Psoas muscle (tissue), 8 donors: Measurements from ENCODE around the gene LIG3. TPM values are rescaled to one million over a fixed set of nuclear protein-coding genes. Genes with fewer than 3 reads are reported as not detected.
A peak's percentile ranks its signal among the peaks of the same experiment; 100 is the strongest.

Source experiments
- ATAC-seq, 4 donors: fragments of 200-7000 bp; cut with Tn5 transposase; one replicate each; pipeline ENCODE4 v1.9.1; 2020; ENCODE audit warnings: moderate library complexity in 3 of 4, mild to moderate bottlenecking in 2 of 4
- DNase-seq, 2 donors: peaks; one replicate each; pipeline ENCODE4 v3.0.0-alpha.2; 2020
- H3K27ac ChIP-seq: fragments of 200-600 bp; one replicate; pipeline ENCODE4 v1.8.0; 2022
- H3K27me3 ChIP-seq, 3 donors: fragments of 200-600 bp in 1 of 3; one replicate each; pipeline versions ENCODE4 v1.6.1 to v1.8.0; 2013 to 2022; ENCODE audit warnings: low read length in 2 of 3, mild to moderate bottlenecking in 2 of 3, moderate library complexity in 1 of 3; ENCODE audit not compliant: insufficient read depth in 3 of 3
- H3K36me3 ChIP-seq, 2 donors: fragments of 200-600 bp in 1 of 2; one replicate each; pipeline versions ENCODE4 v1.6.1 to v1.8.0; 2013 to 2022; ENCODE audit warnings: low read depth in 1 of 2, mild to moderate bottlenecking in 1 of 2, moderate library complexity in 1 of 2; ENCODE audit not compliant: insufficient read depth in 1 of 2
- H3K4me1 ChIP-seq: fragments of 200-600 bp; one replicate; pipeline ENCODE4 v1.8.0; 2022
- H3K4me3 ChIP-seq: fragments of 200-600 bp; one replicate; pipeline ENCODE4 v1.8.0; 2022; ENCODE audit warnings: mild to moderate bottlenecking
- H3K9me3 ChIP-seq: fragments of 200-600 bp; one replicate; pipeline ENCODE4 v1.8.0; 2022
- WGBS, 3 donors: extraction: QIAGEN DNeasy Blood & Tissue Kit; methylation state at CpG; one replicate each; pipeline versions ENCODE4 v1.1.6 to v1.1.7; 2013; 5-methylcytosine and 5-hydroxymethylcytosine counted together
- intact Hi-C, 2 donors: fragments of 100-400 bp; cut with DNase I; formaldehyde crosslinking; loops; one replicate each; pipeline versions ENCODE4 v1.11.0 to v1.14.2; 2022
- polyA plus RNA-seq, 3 donors: library from polyadenylated mRNA; stranded (reverse); fragments of 200-250 nt; gene quantifications; one replicate each; pipeline ENCODE4 v1.2.3, GENCODE V29; 2013
- total RNA-seq, 4 donors: library from RNA; stranded (reverse); fragmentation: NEBNext Ultra II Directional in 2 of 4; extraction: Animal tissue kit (Norgen Biotek cat#: 25700) in 2 of 4; gene quantifications; one replicate each; pipeline versions ENCODE4 v1.2.1 to v1.2.4, GENCODE V29; 2021 to 2023
- TF ChIP-seq, protein P1 (sequence below): fragments of 200-600 bp; IDR thresholded peaks from one replicate; pipeline ENCODE4 v1.8.0; 2022; ENCODE audit warnings: antibody characterized with exemption
- donor health status: healthy with polysubstance abuse.
- donor health status: DM: no; HTN: no; CAD: no; lungs with moderate emphysema.
- donor health status: Bipolar disorder and iron deficiency.
- donor health status: healthy.
- donor health status: DM: yes; HTN: yes; CAD: no.
- donor health status: DM: no; HTN: no; CAD: no.
- donor health status: DM: no; HTN: no; CAD: no.
- donor health status: DM: yes; HTN: yes; CAD: no.

The LIG3 gene
- total and polyA plus RNA-seq, 7 donors: 11.5 to 28.2 (median 23.5) TPM

DNA sequence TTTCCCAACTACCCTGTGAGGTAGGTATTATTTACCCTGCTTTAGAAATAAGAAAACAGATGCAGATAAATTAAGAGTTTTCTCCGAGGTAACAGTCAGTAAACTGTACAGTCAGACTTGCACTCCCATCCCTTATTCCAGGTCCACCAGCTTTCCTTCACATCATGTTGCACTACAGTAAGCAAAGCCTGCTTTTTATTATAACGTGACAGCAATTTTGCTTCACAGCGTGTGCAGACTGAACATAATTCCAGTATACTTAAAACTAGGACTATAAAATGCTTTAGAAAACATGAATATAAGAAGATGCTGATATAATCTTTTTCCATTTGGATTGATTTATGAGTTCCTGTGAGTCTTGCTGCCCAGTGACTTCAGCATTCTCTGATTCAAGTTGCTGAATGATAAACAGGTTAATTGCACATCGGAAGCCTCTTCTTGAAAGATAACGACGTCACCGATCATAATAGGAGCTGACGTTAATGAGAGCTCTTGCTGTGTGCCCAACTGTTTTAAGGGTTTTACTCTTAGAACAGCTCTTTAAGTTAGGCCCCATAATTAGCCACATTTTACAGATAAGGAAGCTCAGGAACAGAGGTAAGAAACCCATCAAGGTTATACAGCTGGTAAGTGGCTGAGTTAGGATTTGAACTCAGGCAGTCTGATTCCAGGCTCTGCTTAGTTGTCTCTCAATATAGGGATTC, 1.4 kb downstream of the LIG3 start:
- H3K27ac ChIP-seq: peak overlapping the region; percentile 99
- peak overlapping the region; percentile 98 for H3K4me3 ChIP-seq
- ATAC-seq (no peak), DNase-seq (no peak)
- H3K27me3 ChIP-seq: no peaks in the 10 kb centered on the region
- TF ChIP-seq, protein P1, sequence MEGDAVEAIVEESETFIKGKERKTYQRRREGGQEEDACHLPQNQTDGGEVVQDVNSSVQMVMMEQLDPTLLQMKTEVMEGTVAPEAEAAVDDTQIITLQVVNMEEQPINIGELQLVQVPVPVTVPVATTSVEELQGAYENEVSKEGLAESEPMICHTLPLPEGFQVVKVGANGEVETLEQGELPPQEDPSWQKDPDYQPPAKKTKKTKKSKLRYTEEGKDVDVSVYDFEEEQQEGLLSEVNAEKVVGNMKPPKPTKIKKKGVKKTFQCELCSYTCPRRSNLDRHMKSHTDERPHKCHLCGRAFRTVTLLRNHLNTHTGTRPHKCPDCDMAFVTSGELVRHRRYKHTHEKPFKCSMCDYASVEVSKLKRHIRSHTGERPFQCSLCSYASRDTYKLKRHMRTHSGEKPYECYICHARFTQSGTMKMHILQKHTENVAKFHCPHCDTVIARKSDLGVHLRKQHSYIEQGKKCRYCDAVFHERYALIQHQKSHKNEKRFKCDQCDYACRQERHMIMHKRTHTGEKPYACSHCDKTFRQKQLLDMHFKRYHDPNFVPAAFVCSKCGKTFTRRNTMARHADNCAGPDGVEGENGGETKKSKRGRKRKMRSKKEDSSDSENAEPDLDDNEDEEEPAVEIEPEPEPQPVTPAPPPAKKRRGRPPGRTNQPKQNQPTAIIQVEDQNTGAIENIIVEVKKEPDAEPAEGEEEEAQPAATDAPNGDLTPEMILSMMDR: no peak
- 18 to 29% (median 27%) methylated on average over 8 of the region's 8 CpGs for WGBS, 3 donors
- peaks cover 0 to 22% of the 10 kb centered on the region in 2 donors for H3K36me3 ChIP-seq
- intact Hi-C loops: loop anchor here in 1 of 2 donors (2.0 kb wide), 1 partner anchor 19 kb away; no protein-coding TSS in a partner anchor
- no peaks in the 10 kb centered on the region for H3K9me3 ChIP-seq
- peaks cover 25% of the 10 kb centered on the region for H3K4me1 ChIP-seq

DNA sequence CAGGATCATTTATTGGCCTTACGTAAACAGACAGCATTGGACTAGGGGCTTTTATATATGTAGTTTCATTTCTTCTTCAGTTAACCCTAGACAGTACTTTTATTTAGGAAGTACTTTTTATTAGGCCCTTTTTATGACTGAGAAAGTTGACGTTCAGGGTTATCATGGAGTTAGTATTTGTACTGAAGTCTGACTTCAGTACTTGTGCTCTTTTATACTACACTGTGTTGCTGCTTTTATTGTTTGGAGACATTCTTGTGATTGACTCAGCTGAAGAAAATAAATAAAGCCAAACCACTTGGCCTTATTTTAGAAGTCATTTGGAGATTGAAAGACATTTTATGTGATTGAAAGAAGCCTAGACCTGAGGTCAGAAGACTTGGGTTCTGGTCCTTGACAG, 6.9 kb downstream of the LIG3 start:
- Histone ChIP-seq H3K4me3 (no peak overlapping the region), H3K36me3 (peaks cover 9 to 76% of the 10 kb centered on the region in 2 donors), H3K27ac (no peak overlapping the region), H3K27me3 (no peaks in the 10 kb centered on the region), H3K9me3 (no peaks in the 10 kb centered on the region), H3K4me1 (peaks cover 10% of the 10 kb centered on the region)
- 88 to 91% (median 90%) methylated on average over 2 of the region's 2 CpGs for WGBS, 3 donors
- ATAC-seq: no peak
- DNase-seq: no peak
- intact Hi-C loops: no loop called here
- TF ChIP-seq, protein P1: no peak

DNA sequence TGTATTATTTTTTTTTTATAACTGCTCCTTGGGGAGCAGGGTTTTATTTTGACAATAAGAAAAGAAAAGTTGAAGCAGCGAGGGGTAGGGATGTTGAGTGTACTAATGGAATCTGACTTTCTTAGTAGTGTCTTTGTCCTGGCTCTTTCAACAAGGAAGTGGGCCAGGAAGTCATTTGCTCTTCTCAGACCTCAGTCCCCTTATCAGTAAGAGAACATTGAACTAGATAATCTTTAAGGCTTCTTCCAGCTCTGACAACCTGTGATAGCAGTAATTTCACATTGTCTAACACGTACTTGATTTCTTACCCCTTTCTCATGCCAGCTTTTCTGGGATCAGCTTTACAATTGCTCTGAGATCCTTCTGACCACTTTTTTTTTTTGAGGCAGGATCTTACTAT, 8.3 kb downstream of the LIG3 start:
- ATAC-seq (no peak), DNase-seq (no peak)
- intact Hi-C loops: no loop called here
- Histone ChIP-seq H3K9me3 (no peaks in the 10 kb centered on the region), H3K27me3 (no peaks in the 10 kb centered on the region), H3K4me1 (peaks cover 9% of the 10 kb centered on the region), H3K27ac (no peak overlapping the region), H3K36me3 (peaks cover 10 to 86% of the 10 kb centered on the region in 2 donors), H3K4me3 (no peak overlapping the region)
- TF ChIP-seq, protein P1: no peak
- 89 to 100% (median 95%) methylated on average over 2 of the region's 2 CpGs for WGBS, 3 donors

DNA sequence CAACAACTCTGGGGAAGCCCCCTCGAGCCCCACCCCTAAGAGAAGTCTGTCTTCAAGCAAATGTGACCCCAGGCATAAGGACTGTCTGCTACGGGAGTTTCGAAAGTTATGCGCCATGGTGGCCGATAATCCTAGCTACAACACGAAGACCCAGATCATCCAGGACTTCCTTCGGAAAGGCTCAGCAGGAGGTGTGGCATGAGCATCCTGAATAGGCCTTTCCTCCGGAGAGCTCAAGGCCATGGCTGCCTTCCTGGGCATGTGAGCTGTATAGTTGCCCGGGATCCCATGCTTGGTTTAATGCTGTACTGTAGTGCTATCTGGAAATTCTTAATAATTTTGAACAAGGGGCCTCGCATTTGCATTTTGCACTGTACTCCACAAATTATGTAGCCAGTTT, 9.2 kb downstream of the LIG3 start:
- WGBS, 3 donors: 88 to 92% (median 88%) methylated on average over 10 of the region's 10 CpGs

More for the DNA sequence above, 9.2 kb downstream of the LIG3 start:
- H3K4me1 ChIP-seq: peaks cover 1% of the 10 kb centered on the region
- TF ChIP-seq, protein P1: no peak
- intact Hi-C loops: no loop called here
- no peak overlapping the region for H3K4me3 ChIP-seq
- H3K36me3 ChIP-seq: peaks cover 14 to 89% of the 10 kb centered on the region in 2 donors
- DNase-seq (no peak), ATAC-seq (no peak)
- no peak overlapping the region for H3K27ac ChIP-seq
- no peaks in the 10 kb centered on the region for H3K9me3 ChIP-seq
- H3K27me3 ChIP-seq: no peaks in the 10 kb centered on the region
